ENCODE measurements around the gene FLT3LG. TPM values are rescaled to one million over a fixed set of nuclear protein-coding genes. Genes with fewer than 3 reads are reported as not detected.
A peak's percentile ranks its signal among the peaks of the same experiment; 100 is the strongest.

The FLT3LG gene
- total RNA-seq, 4 donors from 2014 or later: 1.00 to 4.0 (median 3.2) TPM; not detected in 1

- WGBS, 2 donors (ENCODE audit: low coverage in 1 of 2): 28 to 45% methylated on average over 5 to 8 of the region's 8 CpGs
Observed at GRCh38 chr19:49506575-49507105, 32.6 kb downstream of the FLT3LG start.

DNA sequence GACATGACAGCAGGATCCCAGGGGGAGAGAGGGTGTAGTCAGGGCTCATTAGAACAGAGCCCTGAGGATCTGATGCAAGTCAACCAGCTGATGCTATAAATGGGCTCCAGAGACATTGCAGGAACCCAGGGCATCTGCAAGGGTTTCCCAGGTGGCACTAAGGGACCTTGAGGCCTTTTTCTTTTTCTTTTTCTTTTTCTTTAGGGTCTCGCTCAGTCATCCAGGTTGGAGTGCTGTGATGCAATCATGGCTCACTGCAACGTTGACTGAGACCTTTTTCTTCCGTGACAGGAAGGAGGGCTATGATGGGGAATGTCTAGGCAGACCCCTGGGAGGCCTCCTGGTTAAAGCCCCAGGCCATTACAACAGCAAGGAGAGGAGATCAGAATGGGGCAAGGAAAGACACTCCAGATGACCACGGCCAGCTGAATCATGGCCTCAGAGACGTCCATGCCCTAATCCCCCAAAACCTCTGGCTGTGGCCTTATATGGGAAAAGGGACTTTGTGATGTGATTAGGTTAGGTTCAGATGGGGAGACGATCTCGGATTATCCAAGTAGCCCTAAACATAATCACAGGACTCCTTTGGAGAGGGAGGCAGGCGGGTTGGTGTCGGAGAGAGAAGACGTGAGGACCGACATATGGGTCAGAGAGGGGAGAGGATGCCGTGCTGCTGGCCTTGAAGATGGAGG is 33.9 kb downstream of the FLT3LG start:
- Histone ChIP-seq H3K36me3 (no peaks in the 10 kb centered on the region), H3K4me1 (peaks cover 10 to 24% (median 15%) of the 10 kb centered on the region in 4 donors), H3K27me3 (no peaks in the 10 kb centered on the region), H3K27ac (no peak overlapping the region), H3K4me3 (no peak overlapping the region), H3K9me3 (no peaks in the 10 kb centered on the region)
- no peak for DNase-seq
- intact Hi-C loops (cut with DNase I; ENCODE audit: low total_unique reads): no loop called here
- no peak for TF ChIP-seq POLR2AphosphoS5 (IDR thresholded peaks at IDR 0.05)
- no peak for TF ChIP-seq POLR2A (IDR thresholded peaks at IDR 0.05)
- TF ChIP-seq CTCF (IDR thresholded peaks at IDR 0.05): no peak
- TF ChIP-seq EP300 (IDR thresholded peaks at IDR 0.05; ENCODE audit: low read depth): no peak
- WGBS, 2 donors (ENCODE audit: low coverage in 1 of 2): 69 to 85% methylated on average over 9 to 12 of the region's 12 CpGs
- in situ Hi-C loops (cut with MboI; ENCODE audit: low pct_ligation_motif_present in 1 of 4, low pct_unique_long_range_greater_than_20kb in 1 of 4, low sequenced_read_pairs in 3 of 4): loop anchor here in 1 of 4 donors (5.0 kb wide), 1 partner anchor 34 kb away; no protein-coding TSS in a partner anchor

More at GRCh38 chr19:49506575-49507105, 32.6 kb downstream of the FLT3LG start:
- Histone ChIP-seq H3K27me3 (no peaks in the 10 kb centered on the region), H3K9me3 (no peaks in the 10 kb centered on the region), H3K4me3 (no peak overlapping the region), H3K4me1 (peaks cover 3 to 14% (median 4%) of the 10 kb centered on the region in 4 donors), H3K36me3 (no peaks in the 10 kb centered on the region), H3K27ac (no peak overlapping the region)
- intact Hi-C loops (cut with DNase I; ENCODE audit: low total_unique reads): no loop called here
- no peak for TF ChIP-seq POLR2AphosphoS5 (IDR thresholded peaks at IDR 0.05)
- no peak for TF ChIP-seq EP300 (IDR thresholded peaks at IDR 0.05; ENCODE audit: low read depth)
- peak; percentile 74 to 92 (median 81) for TF ChIP-seq CTCF (IDR thresholded peaks at IDR 0.05)
- TF ChIP-seq POLR2A (IDR thresholded peaks at IDR 0.05): no peak
- in situ Hi-C loops (cut with MboI; ENCODE audit: low pct_ligation_motif_present in 1 of 4, low pct_unique_long_range_greater_than_20kb in 1 of 4, low sequenced_read_pairs in 3 of 4): loop anchor here in 1 of 4 donors (5.0 kb wide), 1 partner anchor 36 kb away; no protein-coding TSS in a partner anchor
- DNase-seq: peak; percentile 83

- Histone ChIP-seq H3K4me3 (peak overlapping the region; percentile 41 to 87 (median 72)), H3K36me3 (no peaks in the 10 kb centered on the region), H3K27me3 (no peaks in the 10 kb centered on the region), H3K9me3 (no peaks in the 10 kb centered on the region), H3K4me1 (peaks cover 12 to 41% (median 26%) of the 10 kb centered on the region in 4 donors), H3K27ac (peak overlapping the region; percentile 87 to 95 (median 92))
- peak; percentile 75 for DNase-seq
- in situ Hi-C loops (cut with MboI; ENCODE audit: low pct_ligation_motif_present in 1 of 4, low pct_unique_long_range_greater_than_20kb in 1 of 4, low sequenced_read_pairs in 3 of 4) (no loop called here), intact Hi-C loops (cut with DNase I; ENCODE audit: low total_unique reads) (no loop called here)
- 1% methylated on average over 50 of the region's 50 CpGs; no CpG with 5 or more reads in 1 of the 2 donors for WGBS, 2 donors (ENCODE audit: low coverage in 1 of 2)
- TF ChIP-seq EP300 (IDR thresholded peaks at IDR 0.05; ENCODE audit: low read depth): no peak
- TF ChIP-seq CTCF (IDR thresholded peaks at IDR 0.05): no peak
- peak; percentile 50 to 65 (median 63) for TF ChIP-seq POLR2AphosphoS5 (IDR thresholded peaks at IDR 0.05)
- TF ChIP-seq POLR2A (IDR thresholded peaks at IDR 0.05): peak; percentile 8
Observed at GRCh38 chr19:49512970-49513745, 39.1 kb downstream of the FLT3LG start.

GRCh38 chr19:49513746-49514118 is 39.7 kb downstream of the FLT3LG start:
- Histone ChIP-seq H3K9me3 (no peaks in the 10 kb centered on the region), H3K27me3 (no peaks in the 10 kb centered on the region), H3K4me3 (peak overlapping the region; percentile 41 to 87 (median 72)), H3K4me1 (peaks cover 12 to 41% (median 26%) of the 10 kb centered on the region in 4 donors), H3K27ac (peak overlapping the region; percentile 87 to 95 (median 92)), H3K36me3 (peaks cover 0 to 4% (median 0%) of the 10 kb centered on the region in 4 donors)
- 16 to 27% methylated on average over 5 to 12 of the region's 12 CpGs for WGBS, 2 donors (ENCODE audit: low coverage in 1 of 2)
- intact Hi-C loops (cut with DNase I; ENCODE audit: low total_unique reads): no loop called here
- DNase-seq: no peak
- TF ChIP-seq POLR2AphosphoS5 (IDR thresholded peaks at IDR 0.05): no peak
- in situ Hi-C loops (cut with MboI; ENCODE audit: low pct_ligation_motif_present in 1 of 4, low pct_unique_long_range_greater_than_20kb in 1 of 4, low sequenced_read_pairs in 3 of 4): no loop called here

Measured in transverse colon (tissue), 4 donors.